Smooth muscle cell (in vitro differentiated cells): ENCODE measurements around the gene SEL1L3. TPM values are rescaled to one million over a fixed set of nuclear protein-coding genes. Genes with fewer than 3 reads are reported as not detected.

ENCODE experiments used
- DNase-seq: peaks from one replicate; lab custom pipeline; 2025; ENCODE audit not compliant: unreplicated experiment; lab: John Stamatoyannopoulos, UW
- H2AFZ ChIP-seq: fragments of 200-600 bp; sonication (generic); 2 replicates; pipeline ENCODE4 v1.6.0; 2016; ENCODE audit warnings: antibody characterized with exemption, low read depth, mild to moderate bottlenecking
- H3F3A ChIP-seq: fragments of 200-600 bp; sonication (generic); 2 replicates; pipeline ENCODE4 v1.6.0; 2017; ENCODE audit warnings: antibody characterized with exemption, low read depth
- H3K27ac ChIP-seq: fragments of 200-600 bp; sonication (generic); 2 replicates; pipeline ENCODE4 v1.5.1; 2016; ENCODE audit warnings: low read depth, mild to moderate bottlenecking
- H3K27me3 ChIP-seq: fragments of 200-600 bp; sonication (generic); 2 replicates; pipeline ENCODE4 v1.6.1; 2016; ENCODE audit warnings: low read depth, mild to moderate bottlenecking
- H3K36me3 ChIP-seq: fragments of 200-600 bp; sonication (generic); 2 replicates; pipeline ENCODE4 v1.5.1; 2016; ENCODE audit warnings: low read depth
- H3K4me1 ChIP-seq: fragments of 200-600 bp; sonication (generic); 2 replicates; pipeline ENCODE4 v1.5.1; 2016; ENCODE audit warnings: low read depth
- H3K4me2 ChIP-seq: fragments of 200-600 bp; sonication (generic); 2 replicates; pipeline ENCODE4 v1.6.0; 2016; ENCODE audit warnings: mild to moderate bottlenecking
- H3K4me3 ChIP-seq: fragments of 200-600 bp; sonication (generic); 2 replicates; pipeline ENCODE4 v1.5.1; 2016; ENCODE audit warnings: mild to moderate bottlenecking
- H3K79me2 ChIP-seq: fragments of 200-600 bp; sonication (generic); 2 replicates; pipeline ENCODE4 v1.6.0; 2016; ENCODE audit warnings: low read depth, mild to moderate bottlenecking
- H3K9ac ChIP-seq: fragments of 200-600 bp; sonication (generic); 2 replicates; pipeline ENCODE4 v1.6.0; 2016; ENCODE audit warnings: low read depth
- H3K9me3 ChIP-seq: fragments of 200-600 bp; sonication (generic); replicated peaks from 2 replicates; pipeline ENCODE4 v1.5.1; 2016; ENCODE audit warnings: low read depth
- H4K20me1 ChIP-seq: fragments of 200-600 bp; sonication (generic); 2 replicates; pipeline ENCODE4 v1.6.0; 2016; ENCODE audit warnings: low read depth
- CTCF ChIP-seq: fragments of 200-600 bp; sonication (generic); IDR thresholded peaks from 2 replicates; pipeline ENCODE4 v1.5.1; 2017; ENCODE audit warnings: borderline replicate concordance, mild to moderate bottlenecking, antibody characterized with exemption; ENCODE audit not compliant: insufficient read depth, poor library complexity, severe bottlenecking
- WGBS: methylation state at CpG from one replicate; pipeline ENCODE4 v1.1.7; 2016; ENCODE audit warnings: low lambda C conversion rate; 5-methylcytosine and 5-hydroxymethylcytosine counted together
- polyA plus RNA-seq: library from polyadenylated mRNA; unstranded; fragments of >200 nt; fragmentation: Nextera tagmentation; extraction: Ambion mirVana; gene quantifications from 2 replicates; pipeline ENCODE4 v1.2.1, GENCODE V29; 2016
- total RNA-seq: library from RNA; depleted of rRNA; stranded (reverse); fragments of >200 nt; gene quantifications from 2 replicates; pipeline ENCODE4 v1.2.3, GENCODE V29; 2014

SEL1L3 gene
- total and polyA plus RNA-seq, 2 experiments from 2014 or later = 9.3 to 14.0 TPM

- WGBS = 87% methylated on average over 8 of the region's 8 CpGs
- no peak for TF ChIP-seq CTCF
- H3K9ac ChIP-seq = no peak overlapping the region
- peaks cover 15% of the 10 kb centered on the region for H3K4me1 ChIP-seq
- no peaks in the 10 kb centered on the region for H3K27me3 ChIP-seq
- H3K4me3 ChIP-seq = no peak overlapping the region
- no peak overlapping the region for H3K4me2 ChIP-seq
- DNase-seq = no peak
- H2AFZ ChIP-seq = no peak overlapping the region
- H3K27ac ChIP-seq = no peak overlapping the region
- H3F3A ChIP-seq = no peaks in the 10 kb centered on the region
- no peaks in the 10 kb centered on the region for H3K79me2 ChIP-seq
- no peaks in the 10 kb centered on the region for H3K9me3 ChIP-seq
- H4K20me1 ChIP-seq = no peaks in the 10 kb centered on the region
- H3K36me3 ChIP-seq = no peaks in the 10 kb centered on the region
These were observed 4.9 kb downstream of the SEL1L3 start for GRCh38 chr4:25857851-25858400.

GRCh38 chr4:25857403-25857802 lies 5.4 kb downstream of the SEL1L3 start:
- 91% methylated on average over 2 of the region's 2 CpGs for WGBS

GRCh38 chr4:25856756-25857155 lies 6.0 kb downstream of the SEL1L3 start:
- Histone ChIP-seq H3K4me1 (peaks cover 14% of the 10 kb centered on the region), H3K9ac (no peak overlapping the region), H2AFZ (no peak overlapping the region), H3K27me3 (no peaks in the 10 kb centered on the region), H3K36me3 (no peaks in the 10 kb centered on the region), H3K9me3 (no peaks in the 10 kb centered on the region), H4K20me1 (no peaks in the 10 kb centered on the region), H3K27ac (no peak overlapping the region), H3K4me2 (no peak overlapping the region), H3K79me2 (no peaks in the 10 kb centered on the region), H3F3A (no peaks in the 10 kb centered on the region), H3K4me3 (no peak overlapping the region)
- WGBS = 69% methylated on average over 1 of the region's 1 CpG
- DNase-seq = no peak
- no peak for TF ChIP-seq CTCF

More at GRCh38 chr4:25857403-25857802, 5.4 kb downstream of the SEL1L3 start:
- no peaks in the 10 kb centered on the region for H4K20me1 ChIP-seq
- H3K36me3 ChIP-seq = no peaks in the 10 kb centered on the region
- H3K27ac ChIP-seq = no peak overlapping the region
- H3K9ac ChIP-seq = no peak overlapping the region
- H3F3A ChIP-seq = no peaks in the 10 kb centered on the region
- no peak for DNase-seq
- H3K4me1 ChIP-seq = peaks cover 15% of the 10 kb centered on the region
- TF ChIP-seq CTCF = no peak
- H3K9me3 ChIP-seq = no peaks in the 10 kb centered on the region
- no peak overlapping the region for H2AFZ ChIP-seq
- H3K4me3 ChIP-seq = no peak overlapping the region
- H3K79me2 ChIP-seq = no peaks in the 10 kb centered on the region
- no peaks in the 10 kb centered on the region for H3K27me3 ChIP-seq
- no peak overlapping the region for H3K4me2 ChIP-seq

- H2AFZ ChIP-seq = no peak overlapping the region
- H4K20me1 ChIP-seq = no peaks in the 10 kb centered on the region
- H3K36me3 ChIP-seq = no peaks in the 10 kb centered on the region
- H3K4me2 ChIP-seq = no peak overlapping the region
- H3K27ac ChIP-seq = no peak overlapping the region
- H3K27me3 ChIP-seq = no peaks in the 10 kb centered on the region
- WGBS = 90% methylated on average over 3 of the region's 3 CpGs
- H3K9me3 ChIP-seq = no peaks in the 10 kb centered on the region
- H3F3A ChIP-seq = no peaks in the 10 kb centered on the region
- DNase-seq = no peak
- H3K4me3 ChIP-seq = no peak overlapping the region
- H3K79me2 ChIP-seq = no peaks in the 10 kb centered on the region
- no peak for TF ChIP-seq CTCF
- no peaks in the 10 kb centered on the region for H3K4me1 ChIP-seq
- H3K9ac ChIP-seq = no peak overlapping the region
These were observed 10.7 kb downstream of the SEL1L3 start for GRCh38 chr4:25852103-25852502.
